HCT116 (cell line): ENCODE measurements around the gene NKRF. TPM values are rescaled to one million over a fixed set of nuclear protein-coding genes. Genes with fewer than 3 reads are reported as not detected.

Experiments used
- ATAC-seq: fragments of 200-7000 bp; cut with Tn5 transposase; 2 replicates; pipeline ENCODE4 v1.9.1; 2020; ENCODE audit warnings: mild to moderate bottlenecking, moderate library complexity
- BruUV-seq: library from RNA; stranded (reverse); fragments of 400-500 nt; replicated peaks from 2 replicates; lab custom pipeline; 2021; lab: Mats Ljungman, UMichigan
- CTCF ChIA-PET: fragments of 300-600 bp; sonication (Branson Sonifier 250); formaldehyde crosslinking; loops from one replicate; lab custom pipeline; 2021; ENCODE audit warnings: antibody characterized with exemption; lab: Charles Lee
- POLR2A ChIA-PET: fragments of 300-600, 350-600 bp; sonication (Branson Sonifier 250); formaldehyde crosslinking; loops from one replicate; lab custom pipeline; 2021; ENCODE audit warnings: antibody characterized with exemption; lab: Charles Lee
- RAD21 ChIA-PET, 2 experiments: fragments of 300-600 bp; sonication (Branson Sonifier 250); formaldehyde crosslinking; loops; one replicate each; lab custom pipeline; 2023; ENCODE audit warnings: low total read pairs in 2 of 2; ENCODE audit not compliant: uncharacterized antibody in 2 of 2, unreplicated experiment in 2 of 2, low non-redundant PET in 1 of 2; lab: Charles Lee
- DNase-seq: peaks from one replicate; pipeline ENCODE4 v3.0.0-alpha.2; 2010; ENCODE audit warnings: low read depth, low spot score
- H2AFZ ChIP-seq: fragments of 200-600 bp; shearing (Covaris generic), sonication (generic); 2 replicates; pipeline ENCODE4 v1.6.1; 2017; ENCODE audit warnings: low read depth, mixed run types, mixed read lengths, antibody characterized with exemption, low read length; ENCODE audit not compliant: poor library complexity, severe bottlenecking
- H3K27ac ChIP-seq: 2 replicates; pipeline ENCODE4 v1.5.1; 2012; ENCODE audit warnings: low read depth, low read length
- H3K27me3 ChIP-seq: fragments of 200-600 bp; sonication (generic); 2 replicates; pipeline ENCODE4 v1.6.1; 2016; ENCODE audit warnings: mixed run types, low read length, mixed read lengths; ENCODE audit not compliant: insufficient read depth
- H3K36me3 ChIP-seq, 2 experiments: fragments of 200-500 bp in 1 of 2; fragments of 200-600 bp in 1 of 2; sonication (Bioruptor generic) in 1 of 2; sonication (generic) in 1 of 2; 2 replicates each; pipeline versions ENCODE4 v1.5.1 to v1.6.1; 2014 to 2016; ENCODE audit warnings: low read length in 2 of 2, inconsistent platforms in 1 of 2, mixed read lengths in 1 of 2, mixed run types in 1 of 2; ENCODE audit not compliant: insufficient read depth in 2 of 2, control insufficient read depth in 1 of 2
- H3K4me1 ChIP-seq, 2 experiments: fragments of 200-600 bp in 1 of 2; sonication (generic) in 1 of 2; 2 replicates each; pipeline versions ENCODE4 v1.5.1 to v1.6.1; 2012 to 2017; ENCODE audit warnings: low read length in 2 of 2, inconsistent platforms in 1 of 2, mild to moderate bottlenecking in 1 of 2, mixed read lengths in 1 of 2, mixed run types in 1 of 2, moderate library complexity in 1 of 2; ENCODE audit not compliant: insufficient read depth in 2 of 2, control insufficient read depth in 1 of 2
- H3K4me2 ChIP-seq: fragments of 200-600 bp; sonication (generic); 2 replicates; pipeline ENCODE4 v1.6.1; 2017; ENCODE audit warnings: mixed run types, low read length, mixed read lengths
- H3K4me3 ChIP-seq, 2 experiments: fragments of 200-600 bp in 1 of 2; sonication (generic) in 1 of 2; replicated peaks in 1 of 2; 2 replicates each; pipeline ENCODE4 v1.5.1; 2011 to 2016; ENCODE audit warnings: low read length in 2 of 2, control low read depth in 1 of 2, low read depth in 1 of 2, mild to moderate bottlenecking in 1 of 2, mixed read lengths in 1 of 2, mixed run types in 1 of 2
- H3K79me2 ChIP-seq: fragments of 200-600 bp; sonication (generic); 2 replicates; pipeline ENCODE4 v1.6.1; 2017; ENCODE audit warnings: mild to moderate bottlenecking, mixed run types, low read length, moderate library complexity, mixed read lengths; ENCODE audit not compliant: insufficient read depth
- H3K9ac ChIP-seq: fragments of 200-600 bp; sonication (generic); 2 replicates; pipeline ENCODE4 v1.6.1; 2016; ENCODE audit warnings: low read length, mixed read lengths
- H3K9me2 ChIP-seq: fragments of 200-600 bp; sonication (generic), shearing (Covaris generic); 2 replicates; pipeline ENCODE4 v1.6.1; 2017; ENCODE audit warnings: mixed run types, mild to moderate bottlenecking, moderate library complexity; ENCODE audit not compliant: insufficient read depth
- H3K9me3 ChIP-seq, 2 experiments: fragments of 200-500 bp in 1 of 2; fragments of 200-600 bp in 1 of 2; sonication (Bioruptor generic) in 1 of 2; sonication (generic) in 1 of 2; 2 replicates each; pipeline ENCODE4 v1.6.1; 2014 to 2017; ENCODE audit warnings: low read length in 2 of 2, mixed read lengths in 2 of 2, inconsistent platforms in 1 of 2, low read depth in 1 of 2, mild to moderate bottlenecking in 1 of 2, mixed run types in 1 of 2, moderate library complexity in 1 of 2; ENCODE audit not compliant: control insufficient read depth in 1 of 2, insufficient read depth in 1 of 2
- H4K20me1 ChIP-seq: fragments of 200-600 bp; sonication (generic), shearing (Covaris generic); 2 replicates; pipeline ENCODE4 v1.6.1; 2017; ENCODE audit warnings: mixed run types, mild to moderate bottlenecking, moderate library complexity; ENCODE audit not compliant: insufficient read depth
- CBX3 ChIP-seq: IDR thresholded peaks from 2 replicates; pipeline ENCODE4 v1.6.1; 2012; ENCODE audit warnings: low read depth
- CEBPB ChIP-seq: IDR thresholded peaks from 2 replicates; pipeline ENCODE4 v1.6.1; 2012; ENCODE audit warnings: low read depth
- EGR1 ChIP-seq: IDR thresholded peaks from 2 replicates; pipeline ENCODE4 v1.6.1; 2012; ENCODE audit warnings: low read depth
- ELF1 ChIP-seq: IDR thresholded peaks from 2 replicates; pipeline ENCODE4 v1.6.1; 2012; ENCODE audit warnings: low read depth, borderline replicate concordance
- FOSL1 ChIP-seq: IDR thresholded peaks from 2 replicates; pipeline ENCODE4 v1.6.1; 2012; ENCODE audit warnings: low read depth
- JUND ChIP-seq: IDR thresholded peaks from 2 replicates; pipeline ENCODE4 v1.6.1; 2012
- POLR2A ChIP-seq: IDR thresholded peaks from 2 replicates; pipeline ENCODE4 v1.7.0; 2011; ENCODE audit warnings: borderline replicate concordance; ENCODE audit not compliant: insufficient read depth, insufficient read length; ENCODE audit errors: extremely low read depth
- POLR2AphosphoS5 ChIP-seq: IDR thresholded peaks from 2 replicates; pipeline ENCODE4 v1.6.1; 2011; ENCODE audit warnings: mild to moderate bottlenecking, low read depth, low read length, moderate library complexity
- RAD21 ChIP-seq: IDR thresholded peaks from 2 replicates; pipeline ENCODE4 v1.6.1; 2012; ENCODE audit warnings: low read depth, mild to moderate bottlenecking
- SIN3A ChIP-seq: IDR thresholded peaks from 2 replicates; pipeline ENCODE4 v1.6.1; 2012; ENCODE audit warnings: low read depth
- SP1 ChIP-seq: IDR thresholded peaks from 2 replicates; pipeline ENCODE4 v1.6.1; 2012; ENCODE audit warnings: low read depth
- SRF ChIP-seq: IDR thresholded peaks from 2 replicates; pipeline ENCODE4 v1.6.1; 2012; ENCODE audit warnings: low read depth
- TCF7L2 ChIP-seq: IDR thresholded peaks from 2 replicates; pipeline ENCODE4 v1.7.0; 2011; ENCODE audit warnings: borderline replicate concordance, inconsistent platforms; ENCODE audit not compliant: insufficient read depth, insufficient read length; ENCODE audit errors: extremely low read depth
- ZBTB33 ChIP-seq: IDR thresholded peaks from 2 replicates; pipeline ENCODE4 v1.6.1; 2011; ENCODE audit warnings: mild to moderate bottlenecking, low read length, moderate library complexity; ENCODE audit not compliant: insufficient replicate concordance; ENCODE audit errors: extremely low read depth
- ZFX ChIP-seq: fragments of 450-650 bp; IDR thresholded peaks from 2 replicates; pipeline ENCODE4 v1.6.1; 2017
- ZNF274 ChIP-seq: fragments of 200-500 bp; sonication (Bioruptor generic); IDR thresholded peaks from 2 replicates; pipeline ENCODE4 v1.6.1; 2014; ENCODE audit warnings: mild to moderate bottlenecking, low read depth, low read length, inconsistent platforms
- intact Hi-C: fragments of 100-400 bp; cut with micrococcal nuclease; formaldehyde crosslinking; loops from 2 replicates; pipeline ENCODE4 v1.10.0; 2022
- total RNA-seq: library from RNA; stranded (reverse); gene quantifications from one replicate; pipeline ENCODE4 v1.2.1, GENCODE V29; 2021; ENCODE audit not compliant: unreplicated experiment
- TF ChIP-seq, protein P1 (sequence below): IDR thresholded peaks from 2 replicates; pipeline ENCODE4 v1.6.1; 2012; ENCODE audit warnings: low read depth
- TF ChIP-seq, protein P2 (sequence below), 3 experiments: fragments of 200-600 bp in 1 of 3; sonication (generic) in 1 of 3; IDR thresholded peaks in 2 of 3; conservative IDR thresholded peaks in 1 of 3; 2 replicates each; pipeline ENCODE4 v1.5.1; 2012 to 2017; ENCODE audit warnings: low read depth in 2 of 3, low read length in 2 of 3, antibody characterized with exemption in 1 of 3, borderline replicate concordance in 1 of 3, control low read depth in 1 of 3, mild to moderate bottlenecking in 1 of 3, mixed read lengths in 1 of 3, mixed run types in 1 of 3, moderate library complexity in 1 of 3; ENCODE audit not compliant: insufficient read depth in 1 of 3
- TF ChIP-seq, protein P3 (sequence below): IDR thresholded peaks from 2 replicates; pipeline ENCODE4 v1.6.1; 2012

Gene NKRF
- total RNA-seq, 1 experiment from 2014 or later: 22.8 TPM

DNA sequence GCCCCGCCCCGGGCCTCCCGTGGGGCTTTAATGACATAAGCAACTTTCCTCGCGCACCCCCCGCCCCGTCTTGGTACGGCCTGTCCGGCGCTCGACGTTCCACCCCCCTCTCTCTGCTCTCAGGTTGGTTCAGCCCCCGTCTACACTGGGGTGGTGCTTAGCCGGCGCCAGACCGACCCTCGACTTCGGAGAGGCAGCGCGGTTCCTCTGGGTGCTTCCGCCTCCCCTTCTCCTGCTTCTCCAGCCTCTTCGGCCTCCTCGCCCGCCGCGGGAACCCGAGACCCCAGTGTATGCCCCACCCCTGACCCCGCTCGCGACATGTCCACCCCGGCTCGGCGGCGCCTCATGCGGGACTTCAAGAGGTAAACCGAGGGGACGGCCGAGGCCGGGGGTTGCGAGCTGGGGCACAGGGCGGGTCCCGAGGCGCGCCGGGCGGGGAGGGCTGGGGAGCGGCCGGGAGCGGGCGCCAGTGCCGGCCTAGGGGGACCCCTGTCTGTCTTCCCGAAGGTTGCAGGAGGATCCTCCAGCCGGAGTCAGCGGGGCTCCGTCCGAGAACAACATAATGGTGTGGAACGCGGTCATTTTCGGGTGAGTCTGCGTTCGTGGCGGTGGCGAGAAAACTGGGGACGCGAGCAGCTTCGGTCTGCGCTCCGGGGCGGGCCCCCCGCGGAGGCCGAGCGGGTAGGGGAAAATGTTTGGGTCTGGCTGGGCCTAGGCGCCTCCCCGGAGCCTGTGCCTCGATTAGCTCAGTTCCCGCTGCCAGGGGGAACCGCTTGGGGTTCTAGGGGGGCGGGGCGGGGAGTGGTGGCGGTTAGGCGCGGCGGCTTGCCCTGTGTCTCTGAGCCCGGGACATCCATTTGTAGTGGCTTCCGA is 31.6 kb downstream of the NKRF start, which contains the start of gene UBE2A:
Gene UBE2A (plus strand): TSS at position 170 of the 873 bp plus-strand sequence. CDS start 149 bp downstream, at position 319.
- ChIA-PET POLR2A (interaction anchor here (0.8 to 1.9 kb wide), 5 partner anchors 9 to 31 kb away, joined by 3 to 8 read pairs (median 4); partner anchors contain the start of genes NKRF and STEEP1), CTCF (no interaction called here), RAD21 (no interaction called here)
- Histone ChIP-seq H3K27ac (peak within 1 kb of the TSS; percentile 72), H2AFZ (no peak within 1 kb of the TSS), H3K4me1 (peaks cover 3 to 14% of the 10 kb centered on the region in 2 experiments; a peak in 3 of 4 replicates), H3K27me3 (no peaks in the 10 kb centered on the region), H3K9me3 (no peaks in the 10 kb centered on the region), H3K9me2 (no peaks in the 10 kb centered on the region), H4K20me1 (no peaks in the 10 kb centered on the region), H3K79me2 (peaks cover 19% of the 10 kb centered on the region), H3K4me3 (peak within 1 kb of the TSS; percentile 66 to 74), H3K9ac (peak within 1 kb of the TSS; percentile 80), H3K4me2 (peak within 1 kb of the TSS; percentile 82), H3K36me3 (peaks cover 0 to 4% of the 10 kb centered on the region in 2 experiments; a peak in 2 of 4 replicates)
- ATAC-seq (peak; percentile 90), DNase-seq (peak; percentile 79)
- intact Hi-C loops: loop anchor here (1.0 kb wide), 1 partner anchor 9 kb away; the partner anchor contains the start of gene STEEP1
- BruUV-seq: no TSS peak
- peak; percentile 84 for TF ChIP-seq SP1
- TF ChIP-seq CEBPB: no peak
- TF ChIP-seq, protein P1, sequence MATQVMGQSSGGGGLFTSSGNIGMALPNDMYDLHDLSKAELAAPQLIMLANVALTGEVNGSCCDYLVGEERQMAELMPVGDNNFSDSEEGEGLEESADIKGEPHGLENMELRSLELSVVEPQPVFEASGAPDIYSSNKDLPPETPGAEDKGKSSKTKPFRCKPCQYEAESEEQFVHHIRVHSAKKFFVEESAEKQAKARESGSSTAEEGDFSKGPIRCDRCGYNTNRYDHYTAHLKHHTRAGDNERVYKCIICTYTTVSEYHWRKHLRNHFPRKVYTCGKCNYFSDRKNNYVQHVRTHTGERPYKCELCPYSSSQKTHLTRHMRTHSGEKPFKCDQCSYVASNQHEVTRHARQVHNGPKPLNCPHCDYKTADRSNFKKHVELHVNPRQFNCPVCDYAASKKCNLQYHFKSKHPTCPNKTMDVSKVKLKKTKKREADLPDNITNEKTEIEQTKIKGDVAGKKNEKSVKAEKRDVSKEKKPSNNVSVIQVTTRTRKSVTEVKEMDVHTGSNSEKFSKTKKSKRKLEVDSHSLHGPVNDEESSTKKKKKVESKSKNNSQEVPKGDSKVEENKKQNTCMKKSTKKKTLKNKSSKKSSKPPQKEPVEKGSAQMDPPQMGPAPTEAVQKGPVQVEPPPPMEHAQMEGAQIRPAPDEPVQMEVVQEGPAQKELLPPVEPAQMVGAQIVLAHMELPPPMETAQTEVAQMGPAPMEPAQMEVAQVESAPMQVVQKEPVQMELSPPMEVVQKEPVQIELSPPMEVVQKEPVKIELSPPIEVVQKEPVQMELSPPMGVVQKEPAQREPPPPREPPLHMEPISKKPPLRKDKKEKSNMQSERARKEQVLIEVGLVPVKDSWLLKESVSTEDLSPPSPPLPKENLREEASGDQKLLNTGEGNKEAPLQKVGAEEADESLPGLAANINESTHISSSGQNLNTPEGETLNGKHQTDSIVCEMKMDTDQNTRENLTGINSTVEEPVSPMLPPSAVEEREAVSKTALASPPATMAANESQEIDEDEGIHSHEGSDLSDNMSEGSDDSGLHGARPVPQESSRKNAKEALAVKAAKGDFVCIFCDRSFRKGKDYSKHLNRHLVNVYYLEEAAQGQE: no peak
- no peak for TF ChIP-seq CBX3
- TF ChIP-seq POLR2A: peak; percentile 81
- 0 out of 2 replicates have a peak, but pooled peaks have one; percentile 28 for TF ChIP-seq RAD21
- TF ChIP-seq EGR1: peak; percentile 41; the same call in 1 of the 2 replicates
- TF ChIP-seq SIN3A: peak; percentile 76; the same call in 1 of the 2 replicates
- TF ChIP-seq ELF1: no peak
- TF ChIP-seq, protein P2, sequence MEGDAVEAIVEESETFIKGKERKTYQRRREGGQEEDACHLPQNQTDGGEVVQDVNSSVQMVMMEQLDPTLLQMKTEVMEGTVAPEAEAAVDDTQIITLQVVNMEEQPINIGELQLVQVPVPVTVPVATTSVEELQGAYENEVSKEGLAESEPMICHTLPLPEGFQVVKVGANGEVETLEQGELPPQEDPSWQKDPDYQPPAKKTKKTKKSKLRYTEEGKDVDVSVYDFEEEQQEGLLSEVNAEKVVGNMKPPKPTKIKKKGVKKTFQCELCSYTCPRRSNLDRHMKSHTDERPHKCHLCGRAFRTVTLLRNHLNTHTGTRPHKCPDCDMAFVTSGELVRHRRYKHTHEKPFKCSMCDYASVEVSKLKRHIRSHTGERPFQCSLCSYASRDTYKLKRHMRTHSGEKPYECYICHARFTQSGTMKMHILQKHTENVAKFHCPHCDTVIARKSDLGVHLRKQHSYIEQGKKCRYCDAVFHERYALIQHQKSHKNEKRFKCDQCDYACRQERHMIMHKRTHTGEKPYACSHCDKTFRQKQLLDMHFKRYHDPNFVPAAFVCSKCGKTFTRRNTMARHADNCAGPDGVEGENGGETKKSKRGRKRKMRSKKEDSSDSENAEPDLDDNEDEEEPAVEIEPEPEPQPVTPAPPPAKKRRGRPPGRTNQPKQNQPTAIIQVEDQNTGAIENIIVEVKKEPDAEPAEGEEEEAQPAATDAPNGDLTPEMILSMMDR (IDR thresholded peaks at IDR 0.05 in 2 of 3, conservative IDR thresholded peaks at IDR 0.05 in 1 of 3; ENCODE audit: borderline replicate concordance in 1 of 3, insufficient read depth in 1 of 3, low read depth in 2 of 3, low read length in 2 of 3): peak in 1 of 3 experiments; percentile 8; a peak in 1 of 6 replicates
- TF ChIP-seq ZNF274: no peak
- TF ChIP-seq FOSL1: no peak
- TF ChIP-seq SRF: no peak; the same call in 1 of the 2 replicates
- TF ChIP-seq, protein P3, sequence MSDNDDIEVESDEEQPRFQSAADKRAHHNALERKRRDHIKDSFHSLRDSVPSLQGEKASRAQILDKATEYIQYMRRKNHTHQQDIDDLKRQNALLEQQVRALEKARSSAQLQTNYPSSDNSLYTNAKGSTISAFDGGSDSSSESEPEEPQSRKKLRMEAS: peak; percentile 77
- TF ChIP-seq ZBTB33: no peak
- TF ChIP-seq JUND: peak; percentile 74
- peak; percentile 56 for TF ChIP-seq TCF7L2
- TF ChIP-seq ZFX: peak; percentile 90
- TF ChIP-seq POLR2AphosphoS5: peak; percentile 94
